IMR-90 (cell line): Measurements from ENCODE around the gene TRIM5. TPM values are rescaled to one million over a fixed set of nuclear protein-coding genes. Genes with fewer than 3 reads are reported as not detected.
A peak's percentile ranks its signal among the peaks of the same experiment; 100 is the strongest.

ENCODE experiments used
- ATAC-seq: fragments of 200-7000 bp; cut with Tn5 transposase; 2 replicates; pipeline ENCODE4 v1.9.1; 2020; ENCODE audit warnings: low read depth, mild to moderate bottlenecking, moderate library complexity
- Bru-seq: library from RNA; stranded (reverse); fragments of 400-500 nt; gene quantifications from one replicate; lab custom pipeline; 2021; lab: Mats Ljungman, UMichigan
- BruChase-seq, 2 experiments: library from RNA; stranded (reverse); fragments of 400-500 nt; gene quantifications; one replicate each; lab custom pipeline; 2021; lab: Mats Ljungman, UMichigan
- BruUV-seq: library from RNA; stranded (reverse); fragments of 400-500 nt; replicated peaks from 2 replicates; lab custom pipeline; 2021; lab: Mats Ljungman, UMichigan
- CTCF ChIA-PET: fragments of 300-600 bp; formaldehyde crosslinking; extraction: SDS; loops from one replicate; lab custom pipeline; 2021; ENCODE audit warnings: antibody characterized with exemption; lab: Yijun Ruan, JAX
- POLR2A ChIA-PET: fragments of 300-600 bp; sonication (Branson Sonifier 250); formaldehyde crosslinking; loops from one replicate; lab custom pipeline; 2022; ENCODE audit warnings: antibody characterized with exemption; ENCODE audit not compliant: unreplicated experiment; lab: Charles Lee
- DNase-seq: peaks from one replicate; pipeline ENCODE4 v3.0.0; 2013
- H2AFZ ChIP-seq: replicated peaks from 2 replicates; pipeline ENCODE3; 2013; ENCODE audit warnings: low read length, mild to moderate bottlenecking; ENCODE audit not compliant: poor library complexity
- H2AK5ac ChIP-seq: 2 replicates; pipeline ENCODE4 v1.6.1; 2013; ENCODE audit warnings: low read depth, low read length, inconsistent platforms
- H2AK9ac ChIP-seq: replicated peaks from 2 replicates; pipeline ENCODE3; 2013; ENCODE audit warnings: mild to moderate bottlenecking, low read depth, low read length, moderate library complexity; ENCODE audit not compliant: poor library complexity
- H2BK120ac ChIP-seq: 2 replicates; pipeline ENCODE4 v1.6.1; 2013; ENCODE audit warnings: low read depth, low read length, inconsistent platforms
- H2BK15ac ChIP-seq: 3 replicates; pipeline ENCODE4 v1.6.1; 2013; ENCODE audit warnings: low read depth, low read length, inconsistent platforms
- H2BK20ac ChIP-seq: 2 replicates; pipeline ENCODE4 v1.6.1; 2013; ENCODE audit warnings: low read depth, mild to moderate bottlenecking, inconsistent platforms, low read length, moderate library complexity
- H2BK5ac ChIP-seq: 2 replicates; pipeline ENCODE4 v1.6.1; 2013; ENCODE audit warnings: mild to moderate bottlenecking, low read depth, low read length, inconsistent platforms; ENCODE audit not compliant: poor library complexity, severe bottlenecking
- H3K14ac ChIP-seq: replicated peaks from 2 replicates; pipeline ENCODE4 v1.6.1; 2013; ENCODE audit warnings: low read depth, low read length, inconsistent platforms
- H3K18ac ChIP-seq: 2 replicates; pipeline ENCODE4 v1.6.1; 2013; ENCODE audit warnings: low read depth, low read length, control low read depth
- H3K23ac ChIP-seq: 2 replicates; pipeline ENCODE4 v1.6.1; 2013; ENCODE audit warnings: low read depth, low read length, inconsistent platforms
- H3K27ac ChIP-seq: 2 replicates; pipeline ENCODE4 v1.5.1; 2013; ENCODE audit warnings: mild to moderate bottlenecking, control low read depth, low read length; ENCODE audit not compliant: insufficient read depth
- H3K27me3 ChIP-seq: 2 replicates; pipeline ENCODE4 v1.6.1; 2013; ENCODE audit warnings: low read length; ENCODE audit not compliant: control insufficient read depth, insufficient read depth
- H3K36me3 ChIP-seq: 2 replicates; pipeline ENCODE4 v1.6.1; 2013; ENCODE audit warnings: low read length, mixed read lengths; ENCODE audit not compliant: control insufficient read depth, insufficient read depth
- H3K4ac ChIP-seq: 2 replicates; pipeline ENCODE4 v1.6.1; 2013; ENCODE audit warnings: low read depth, low read length, inconsistent platforms
- H3K4me1 ChIP-seq: 2 replicates; pipeline ENCODE4 v1.6.1; 2013; ENCODE audit warnings: low read length, mixed read lengths; ENCODE audit not compliant: control insufficient read depth, insufficient read depth
- H3K4me2 ChIP-seq: 2 replicates; pipeline ENCODE4 v1.6.1; 2013; ENCODE audit warnings: low read depth, mild to moderate bottlenecking, control low read depth, low read length, moderate library complexity
- H3K4me3 ChIP-seq: 2 replicates; pipeline ENCODE4 v1.5.1; 2013; ENCODE audit warnings: low read depth, mild to moderate bottlenecking, control low read depth, low read length, moderate library complexity; ENCODE audit not compliant: insufficient read depth
- H3K56ac ChIP-seq: 2 replicates; pipeline ENCODE4 v1.6.1; 2013; ENCODE audit warnings: low read length, inconsistent platforms; ENCODE audit not compliant: insufficient read depth; ENCODE audit errors: extremely low read depth
- H3K79me1 ChIP-seq, 2 experiments: 2 replicates each; pipeline ENCODE4 v1.6.1; 2013; ENCODE audit warnings: low read length in 2 of 2, inconsistent platforms in 1 of 2, low read depth in 1 of 2
- H3K9ac ChIP-seq: 2 replicates; pipeline ENCODE4 v1.6.1; 2013; ENCODE audit warnings: low read depth, low read length, control low read depth
- H3K9me1 ChIP-seq: 2 replicates; pipeline ENCODE4 v1.6.1; 2013; ENCODE audit warnings: low read length, inconsistent platforms; ENCODE audit not compliant: insufficient read depth
- H3K9me3 ChIP-seq: 2 replicates; pipeline ENCODE4 v1.6.1; 2013; ENCODE audit warnings: low read length; ENCODE audit not compliant: control insufficient read depth, insufficient read depth
- H4K20me1 ChIP-seq: 2 replicates; pipeline ENCODE4 v1.6.1; 2013; ENCODE audit warnings: low read length, inconsistent platforms; ENCODE audit not compliant: insufficient read depth
- H4K5ac ChIP-seq: 2 replicates; pipeline ENCODE4 v1.6.1; 2013; ENCODE audit warnings: mild to moderate bottlenecking, low read depth, low read length, control low read depth
- H4K8ac ChIP-seq, 2 experiments: 2 replicates each; pipeline ENCODE4 v1.6.1; 2013; ENCODE audit warnings: low read depth in 2 of 2, low read length in 2 of 2, control low read depth in 1 of 2, inconsistent platforms in 1 of 2
- H4K91ac ChIP-seq: 2 replicates; pipeline ENCODE4 v1.6.1; 2013; ENCODE audit warnings: low read depth, low read length, inconsistent platforms; ENCODE audit not compliant: insufficient read depth
- BHLHE40 ChIP-seq: fragments of 150-350 bp; IDR thresholded peaks from 2 replicates; pipeline ENCODE4 v1.6.1; 2016; ENCODE audit warnings: mild to moderate bottlenecking, low read depth, low read length
- CHD1 ChIP-seq: IDR thresholded peaks from 2 replicates; pipeline ENCODE4 v1.6.1; 2012; ENCODE audit warnings: low read depth, low read length, improper control_type of control experiment
- FOS ChIP-seq: fragments of 150-350 bp; IDR thresholded peaks from 2 replicates; pipeline ENCODE4 v1.6.1; 2016; ENCODE audit warnings: low read depth, low read length
- MAFK ChIP-seq: IDR thresholded peaks from 2 replicates; pipeline ENCODE4 v1.6.1; 2012; ENCODE audit warnings: low read depth, low read length, improper control_type of control experiment
- NFE2L2 ChIP-seq: fragments of 150-350 bp; IDR thresholded peaks from 2 replicates; pipeline ENCODE4 v1.6.1; 2016; ENCODE audit warnings: low read depth, mild to moderate bottlenecking, low read length
- POLR2A ChIP-seq: IDR thresholded peaks from 2 replicates; pipeline ENCODE4 v1.6.1; 2012; ENCODE audit warnings: mild to moderate bottlenecking, low read depth, low read length
- RAD21 ChIP-seq: IDR thresholded peaks from 2 replicates; pipeline ENCODE4 v1.6.1; 2012; ENCODE audit warnings: low read length, improper control_type of control experiment
- RCOR1 ChIP-seq: IDR thresholded peaks from 2 replicates; pipeline ENCODE4 v1.6.1; 2012; ENCODE audit warnings: mild to moderate bottlenecking, low read length, improper control_type of control experiment; ENCODE audit not compliant: insufficient replicate concordance
- RFX5 ChIP-seq: IDR thresholded peaks from 2 replicates; pipeline ENCODE4 v1.8.0; 2012; ENCODE audit warnings: low read depth, mild to moderate bottlenecking, low read length, moderate library complexity
- WGBS, 2 experiments: methylation state at CpG; one replicate each; pipeline versions ENCODE4 v1.1.5 to v1.1.7; 2013; ENCODE audit warnings: missing lambda C conversion rate in 2 of 2; ENCODE audit not compliant: insufficient read length in 1 of 2; ENCODE audit errors: extremely low coverage in 2 of 2; 5-methylcytosine and 5-hydroxymethylcytosine counted together
- dilution Hi-C: fragments of 300-500 bp; cut with HindIII; formaldehyde crosslinking; loops from one replicate; pipeline ENCODE4 v1.14.3; 2018; ENCODE audit warnings: low sequenced_read_pairs; ENCODE audit not compliant: unreplicated experiment
- in situ Hi-C: fragments of 300-500 bp; cut with MboI; formaldehyde crosslinking; loops from 3 replicates; pipeline ENCODE4 v1.14.3; 2019; ENCODE audit warnings: low sequenced_read_pairs, inconsistent platforms, mixed read lengths
- intact Hi-C: fragments of 100-400 bp; cut with micrococcal nuclease; formaldehyde crosslinking; loops from 2 replicates; pipeline ENCODE4 v1.10.0; 2022
- long read RNA-seq: library from polyadenylated mRNA; unstranded; transcript quantifications from one replicate; pipeline ENCODE4 v2.0.0, GENCODE V29; 2021; ENCODE audit not compliant: unreplicated experiment
- polyA plus RNA-seq, 3 experiments: library from polyadenylated mRNA; depleted of rRNA; stranded (reverse); fragments of >200 nt; gene quantifications; 2 replicates each; pipeline ENCODE4 v1.2.3, GENCODE V29; 2012; ENCODE audit warnings: low replicate concordance in 1 of 3
- total RNA-seq: library from RNA; depleted of rRNA; stranded (reverse); fragments of >200 nt; gene quantifications from 2 replicates; pipeline ENCODE4 v1.2.3, GENCODE V29; 2012; rRNA removed
- TF ChIP-seq, protein P1 (sequence below): fragments of 150-350 bp; IDR thresholded peaks from 2 replicates; pipeline ENCODE4 v1.6.1; 2016; ENCODE audit warnings: low read depth, mild to moderate bottlenecking, low read length, moderate library complexity, borderline replicate concordance
- TF ChIP-seq, protein P2 (sequence below): fragments of 150-350 bp; IDR thresholded peaks from 2 replicates; pipeline ENCODE4 v1.6.1; 2017; ENCODE audit warnings: mild to moderate bottlenecking, antibody characterized with exemption, low read length, low read depth

TRIM5 gene, protein sequence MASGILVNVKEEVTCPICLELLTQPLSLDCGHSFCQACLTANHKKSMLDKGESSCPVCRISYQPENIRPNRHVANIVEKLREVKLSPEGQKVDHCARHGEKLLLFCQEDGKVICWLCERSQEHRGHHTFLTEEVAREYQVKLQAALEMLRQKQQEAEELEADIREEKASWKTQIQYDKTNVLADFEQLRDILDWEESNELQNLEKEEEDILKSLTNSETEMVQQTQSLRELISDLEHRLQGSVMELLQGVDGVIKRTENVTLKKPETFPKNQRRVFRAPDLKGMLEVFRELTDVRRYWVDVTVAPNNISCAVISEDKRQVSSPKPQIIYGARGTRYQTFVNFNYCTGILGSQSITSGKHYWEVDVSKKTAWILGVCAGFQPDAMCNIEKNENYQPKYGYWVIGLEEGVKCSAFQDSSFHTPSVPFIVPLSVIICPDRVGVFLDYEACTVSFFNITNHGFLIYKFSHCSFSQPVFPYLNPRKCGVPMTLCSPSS
- 49.1 and 58.0 TPM in 2 replicates for total RNA-seq
- 26.3 and 32.6 TPM in 2 replicates for polyA plus RNA-seq (2012; rRNA removed)
- 11.5 and 14.9 TPM in 2 replicates for polyA plus RNA-seq (2012; cell fraction: cytosol; rRNA removed)
- polyA plus RNA-seq (2012; cell fraction: nucleus; rRNA removed; ENCODE audit: low replicate concordance): 10.8 and 29.4 TPM in 2 replicates
- Bru-seq, nascent RNA: percentile 35 among the genes with signal in this experiment
- BruChase-seq, experiment 1, labeled RNA remaining after a 6-hour chase: percentile 48 among the genes with signal in this experiment
- BruChase-seq, experiment 2, labeled RNA remaining after a 2-hour chase: percentile 41 among the genes with signal in this experiment
- long read RNA-seq, transcript TRIM5-202 (8 exons, 2,991 nt): major isoform, 18 of 77 reads
- long read RNA-seq, partial matches to known transcripts: 7 of 77 reads
- long read RNA-seq, other reads (novel, unspliced or antisense): 48 of 77 reads

DNA sequence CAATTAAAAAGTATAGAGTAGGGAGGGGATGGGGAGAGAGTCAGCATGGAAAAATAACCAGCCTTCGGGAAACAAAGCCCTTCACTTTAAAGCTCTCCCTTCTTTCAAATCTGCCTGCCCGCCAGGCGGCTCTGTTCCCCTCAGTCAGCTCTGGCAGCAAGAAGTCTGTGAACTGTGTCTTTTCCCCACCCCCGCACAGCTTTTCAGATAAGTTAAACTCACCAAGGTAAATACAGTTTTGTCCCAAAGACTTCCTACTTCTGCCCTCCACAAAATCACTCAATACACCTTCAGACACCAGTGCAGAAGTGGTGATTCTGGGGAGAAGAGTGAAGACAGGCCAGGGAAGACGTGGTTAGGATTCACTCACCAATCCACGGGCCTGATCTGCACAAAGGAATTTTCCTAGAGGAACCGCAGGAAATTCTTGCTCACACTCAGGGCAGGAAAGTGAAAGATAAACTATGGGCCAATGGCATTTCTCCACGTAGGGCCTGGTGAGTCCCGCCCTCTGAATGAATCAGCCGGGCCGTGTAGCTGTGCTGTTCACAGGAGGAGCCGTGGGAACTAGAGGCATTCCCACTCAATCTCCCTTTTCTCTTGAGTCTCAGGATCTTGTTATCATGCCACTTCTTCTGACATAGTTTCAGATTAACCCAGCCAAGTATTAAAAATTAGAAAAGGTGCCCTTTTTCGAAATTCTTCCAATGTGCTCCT is at the start of gene TRIM5:
Gene TRIM5 (minus strand): TSS at position 429 of the 717 bp plus-strand sequence. CDS start 4,897 bp downstream, outside the sequence.
- DNase-seq (peak; percentile 99), ATAC-seq (peak; percentile 95)
- Histone ChIP-seq H3K4ac (peak within 1 kb of the TSS; percentile 79), H2AK9ac (peak within 1 kb of the TSS; percentile 93), H3K79me1 (peaks cover 20 to 34% of the 10 kb centered on the region in 2 experiments; a peak in 3 of 4 replicates), H4K20me1 (no peaks in the 10 kb centered on the region), H3K18ac (peak within 1 kb of the TSS; percentile 79), H4K91ac (peak within 1 kb of the TSS; percentile 93), H3K23ac (peak within 1 kb of the TSS; percentile 90), H2AFZ (peak within 1 kb of the TSS; percentile 85), H3K27ac (peak within 1 kb of the TSS; percentile 67), H2BK5ac (peak within 1 kb of the TSS; percentile 94), H3K4me2 (peak within 1 kb of the TSS; percentile 99), H2AK5ac (peak within 1 kb of the TSS; percentile 95), H3K9me3 (no peaks in the 10 kb centered on the region), H3K4me1 (no peaks in the 10 kb centered on the region), H2BK120ac (peak within 1 kb of the TSS; percentile 78), H2BK15ac (peak within 1 kb of the TSS; percentile 95; the same call in 2 of the 3 replicates), H3K27me3 (no peaks in the 10 kb centered on the region), H3K4me3 (peak within 1 kb of the TSS; percentile 56), H2BK20ac (peak within 1 kb of the TSS; percentile 45), H3K36me3 (peaks cover 4% of the 10 kb centered on the region), H4K8ac (peak within 1 kb of the TSS; percentile 11 to 89), H3K9me1 (no peaks in the 10 kb centered on the region; the same call in 1 of the 2 replicates), H3K56ac (peak within 1 kb of the TSS; percentile 96), H3K14ac (peak within 1 kb of the TSS; percentile 92), H3K9ac (peak within 1 kb of the TSS; percentile 86), H4K5ac (peak within 1 kb of the TSS; percentile 76; the same call in 1 of the 2 replicates)
- CTCF ChIA-PET: interaction anchor here (0.6 to 2.0 kb wide), 4 partner anchors 10 to 769 kb away, joined by 3 to 12 read pairs (median 4); no protein-coding TSS in a partner anchor
- in situ Hi-C loops: loop anchor here (5.0 to 25.0 kb wide), 2 partner anchors 63 to 677 kb away; no protein-coding TSS in a partner anchor
- TSS peak; percentile 90 for BruUV-seq
- intact Hi-C loops: loop anchor here (1.0 to 10.0 kb wide), 5 partner anchors 64 to 320 kb away; partner anchors contain the start of gene OR52N2
- WGBS, 2 experiments: 8% methylated on average over 2 of the region's 13 CpGs; no CpG with 5 or more reads in 1 of the 2 experiments
- dilution Hi-C loops: no loop called here
- POLR2A ChIA-PET: interaction anchor here (0.6 kb wide), 1 partner anchor 36 kb away, joined by 3 read pairs; no protein-coding TSS in a partner anchor
- TF ChIP-seq MAFK (no peak), POLR2A (peak; percentile 95), NFE2L2 (no peak), RCOR1 (no peak), CHD1 (no peak; the same call in 1 of the 2 replicates), FOS (peak; percentile 54; the same call in 1 of the 2 replicates), RAD21 (peak; percentile 46), RFX5 (no peak), BHLHE40 (peak; percentile 55)
- TF ChIP-seq, protein P1, sequence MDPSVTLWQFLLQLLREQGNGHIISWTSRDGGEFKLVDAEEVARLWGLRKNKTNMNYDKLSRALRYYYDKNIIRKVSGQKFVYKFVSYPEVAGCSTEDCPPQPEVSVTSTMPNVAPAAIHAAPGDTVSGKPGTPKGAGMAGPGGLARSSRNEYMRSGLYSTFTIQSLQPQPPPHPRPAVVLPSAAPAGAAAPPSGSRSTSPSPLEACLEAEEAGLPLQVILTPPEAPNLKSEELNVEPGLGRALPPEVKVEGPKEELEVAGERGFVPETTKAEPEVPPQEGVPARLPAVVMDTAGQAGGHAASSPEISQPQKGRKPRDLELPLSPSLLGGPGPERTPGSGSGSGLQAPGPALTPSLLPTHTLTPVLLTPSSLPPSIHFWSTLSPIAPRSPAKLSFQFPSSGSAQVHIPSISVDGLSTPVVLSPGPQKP: no peak
- TF ChIP-seq, protein P2, sequence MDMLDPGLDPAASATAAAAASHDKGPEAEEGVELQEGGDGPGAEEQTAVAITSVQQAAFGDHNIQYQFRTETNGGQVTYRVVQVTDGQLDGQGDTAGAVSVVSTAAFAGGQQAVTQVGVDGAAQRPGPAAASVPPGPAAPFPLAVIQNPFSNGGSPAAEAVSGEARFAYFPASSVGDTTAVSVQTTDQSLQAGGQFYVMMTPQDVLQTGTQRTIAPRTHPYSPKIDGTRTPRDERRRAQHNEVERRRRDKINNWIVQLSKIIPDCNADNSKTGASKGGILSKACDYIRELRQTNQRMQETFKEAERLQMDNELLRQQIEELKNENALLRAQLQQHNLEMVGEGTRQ: no peak
